Cardiac atrium fibroblast (primary cell): ENCODE results near the gene DMAC2. TPM values are rescaled to one million over a fixed set of nuclear protein-coding genes. Genes with fewer than 3 reads are reported as not detected.

Source experiments
- total RNA-seq: library from RNA; depleted of rRNA; stranded (reverse); fragments of >200 nt; gene quantifications from 2 replicates; pipeline ENCODE4 v1.2.3, GENCODE V29; 2015

Gene DMAC2
- 31.8 and 46.6 TPM in 2 replicates for total RNA-seq

DNA sequence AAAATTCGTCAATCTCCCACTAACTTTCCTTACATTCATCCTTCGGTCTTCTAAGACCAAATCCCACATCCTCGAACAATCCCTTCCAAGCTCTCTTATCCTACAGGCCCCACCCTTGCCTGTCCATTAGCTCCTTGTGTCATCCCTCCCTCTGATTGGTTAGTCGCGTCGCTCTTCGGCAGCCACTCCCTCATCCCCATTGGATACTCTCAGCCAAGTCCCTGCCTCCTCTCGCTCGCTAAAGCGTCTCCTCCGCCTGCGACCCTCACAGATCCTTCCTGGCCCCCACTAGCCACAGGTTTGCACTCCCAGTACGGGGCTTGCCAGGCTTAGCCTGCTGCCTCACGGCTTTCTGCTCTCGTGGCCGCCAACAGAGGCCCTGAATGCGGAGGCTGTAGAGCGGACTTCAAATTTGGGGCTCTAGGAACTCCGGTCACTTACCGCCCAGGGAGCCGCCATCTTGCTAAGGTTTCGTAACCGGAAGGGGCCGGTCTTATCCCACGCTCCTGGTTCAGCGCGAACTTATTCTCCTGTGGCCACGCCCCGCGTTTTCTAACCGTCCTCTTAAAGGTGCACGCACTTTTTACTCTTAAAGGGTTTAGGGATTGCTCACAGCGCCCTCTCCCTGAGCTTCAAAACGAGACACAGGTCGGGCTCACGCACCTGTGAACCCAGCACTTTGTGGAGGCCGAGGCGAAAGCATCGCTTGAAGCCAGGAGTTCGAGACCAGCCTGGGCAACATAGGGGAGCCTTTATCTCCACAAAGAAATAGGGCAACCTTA, at the start of gene DMAC2:
DMAC2 (minus strand) TSS at position 472 of the 782 bp plus-strand sequence; CDS start at position 459, 13 bp downstream.

DNA sequence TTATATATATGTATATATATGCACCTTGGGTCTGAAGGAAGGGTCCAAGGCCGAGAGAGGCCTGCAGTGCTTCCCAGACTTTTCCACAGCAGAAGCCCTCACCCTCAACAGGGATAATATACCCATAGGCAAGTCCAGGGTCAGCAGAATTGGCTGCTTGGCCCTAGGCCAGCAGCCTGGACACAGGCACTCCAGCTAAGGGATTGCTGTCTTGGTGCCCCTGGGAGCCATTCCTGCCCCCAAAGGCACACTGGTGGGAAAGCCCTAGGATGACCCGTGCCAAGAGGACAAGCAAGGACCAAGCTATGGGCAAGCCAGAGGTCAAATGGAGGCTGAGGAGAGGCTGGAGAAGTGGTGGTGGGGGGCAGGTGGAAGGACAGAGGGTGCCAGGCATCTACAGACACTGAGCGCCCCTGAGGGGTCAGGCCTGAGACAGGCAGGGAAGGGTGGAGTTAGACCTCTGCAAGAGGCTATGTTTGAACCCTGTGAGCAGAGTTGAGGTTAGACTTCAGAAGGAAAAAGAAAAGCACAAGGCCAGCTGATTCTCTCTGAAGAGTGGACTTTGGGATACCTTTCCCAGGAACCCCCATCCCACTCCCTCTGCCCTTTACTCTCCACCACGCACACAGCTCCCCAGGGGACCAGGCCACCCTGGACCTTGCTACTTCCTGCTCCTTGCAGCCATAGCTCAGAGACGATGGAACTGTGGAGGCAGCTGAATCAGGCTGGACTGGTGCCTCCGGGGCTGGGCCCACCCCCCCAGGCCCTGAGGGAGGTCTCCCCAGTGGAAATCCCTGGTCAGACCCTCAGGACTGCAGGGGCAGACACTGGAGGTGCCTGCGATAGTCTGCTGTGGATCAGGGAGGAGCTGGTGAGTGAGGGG, 3.0 kb upstream of the DMAC2 start, which contains the start of gene ERICH4:
ERICH4 (plus strand) TSS at position 684 of the 883 bp plus-strand sequence; CDS start at position 698, 14 bp downstream.

GRCh38 chr19:41426952-41427646, 12.6 kb downstream of the DMAC2 start, which contains the start of gene B3GNT8:
B3GNT8 (minus strand) TSS chr19:41427374; CDS start chr19:41426778, 596 bp downstream.

DNA sequence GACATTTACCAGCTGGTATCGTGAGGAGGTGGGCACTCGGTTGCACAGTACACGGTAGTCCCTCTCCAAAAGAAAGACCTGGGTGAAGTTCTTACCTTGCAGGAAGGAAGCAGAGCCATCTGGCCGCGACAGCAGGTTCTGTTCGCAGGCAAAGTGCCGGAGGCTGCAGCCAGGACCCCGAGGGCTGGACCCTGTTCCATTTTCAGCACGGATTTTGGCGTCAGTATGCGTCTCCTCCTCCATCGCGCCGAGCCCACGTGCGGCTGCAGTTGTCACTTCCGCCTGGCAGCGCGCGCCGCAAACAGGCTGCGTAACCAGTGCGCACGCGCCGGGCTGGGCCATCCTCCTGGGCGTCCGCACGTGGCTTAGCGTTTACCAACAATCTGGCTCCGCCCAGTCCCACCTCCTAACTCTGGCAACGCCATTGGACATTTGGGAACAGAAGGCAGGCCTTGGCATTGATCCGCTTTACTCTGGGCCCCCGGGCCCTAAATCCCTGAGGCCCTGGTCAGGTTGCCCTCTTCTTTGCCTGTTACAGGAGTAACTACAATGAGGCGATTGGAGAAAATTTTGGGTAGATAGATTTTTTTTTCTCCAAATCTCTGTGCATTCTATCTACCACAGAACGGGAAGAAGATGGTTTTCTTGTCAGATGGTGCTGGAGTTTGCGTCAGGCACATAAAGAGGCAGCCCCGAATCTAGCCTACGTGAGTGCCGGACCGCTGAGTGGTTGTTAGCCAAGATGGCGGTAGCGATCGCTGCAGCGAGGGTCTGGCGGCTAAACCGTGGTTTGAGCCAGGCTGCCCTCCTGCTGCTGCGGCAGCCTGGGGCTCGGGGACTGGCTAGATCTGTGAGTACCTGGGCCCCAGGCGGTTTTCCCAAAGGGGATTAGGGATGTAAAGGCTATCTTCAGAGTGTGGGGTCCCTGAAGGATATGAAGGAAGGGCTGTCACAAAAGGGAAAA, 42.3 kb downstream of the DMAC2 start, which contains the start of the genes BCKDHA and EXOSC5:
BCKDHA (plus strand) TSS at position 733 of the 964 bp plus-strand sequence; CDS start at position 743, 10 bp downstream.
EXOSC5 (minus strand) TSS at position 274 of the 964 bp plus-strand sequence; CDS start at position 243, 31 bp downstream.

Other genes starting within 250 kb of the DMAC2 start
- 0.65 TPM in 1 of 2 replicates, not detected in the other for gene CYP2S1, start 246.7 kb downstream of the DMAC2 start, total RNA-seq
- 141 and 148 TPM in 2 replicates for gene AXL, start 220.7 kb downstream of the DMAC2 start, total RNA-seq
- 102 and 107 TPM in 2 replicates for gene HNRNPUL1, start 175.5 kb downstream of the DMAC2 start, total RNA-seq
- gene CCDC97, start 129.7 kb downstream of the DMAC2 start, total RNA-seq = 6.5 and 8.7 TPM in 2 replicates
- gene TGFB1, start 86.0 kb downstream of the DMAC2 start, total RNA-seq = 24.7 and 38.9 TPM in 2 replicates
- 2.9 and 3.7 TPM in 2 replicates for gene B9D2, start 75.8 kb downstream of the DMAC2 start, total RNA-seq
- gene TMEM91, start 63.4 kb downstream of the DMAC2 start, total RNA-seq = 10.2 and 16.6 TPM in 2 replicates
- 17.7 and 31.6 TPM in 2 replicates for gene EXOSC5, start 42.6 kb downstream of the DMAC2 start, total RNA-seq
- 34.8 and 47.7 TPM in 2 replicates for gene BCKDHA, start 42.1 kb downstream of the DMAC2 start, total RNA-seq
- gene B3GNT8, start 12.5 kb downstream of the DMAC2 start, total RNA-seq = 1.8 and 7.6 TPM in 2 replicates
- gene ERICH4, start 3.2 kb upstream of the DMAC2 start, total RNA-seq = not detected in 2 replicates
- not detected in 2 replicates for gene CEACAM21, start 136.3 kb upstream of the DMAC2 start, total RNA-seq
- not detected in 2 replicates for gene CEACAM4, start 187.2 kb upstream of the DMAC2 start, total RNA-seq
- gene CEACAM7, start 248.4 kb upstream of the DMAC2 start, total RNA-seq = not detected in 2 replicates